Neuron (in vitro differentiated cells): ENCODE measurements around the gene FREM3.

ENCODE experiments used
- H2AFZ ChIP-seq: one replicate; pipeline ENCODE4 v1.6.1; 2013; ENCODE audit warnings: low read depth, mild to moderate bottlenecking, inconsistent platforms, low read length, moderate library complexity
- H3K27me3 ChIP-seq: one replicate; pipeline ENCODE4 v1.6.1; 2013; ENCODE audit warnings: low read length; ENCODE audit not compliant: insufficient read depth
- H3K36me3 ChIP-seq: one replicate; pipeline ENCODE4 v1.6.1; 2013; ENCODE audit warnings: low read length; ENCODE audit not compliant: insufficient read depth
- H3K4me1 ChIP-seq: one replicate; pipeline ENCODE4 v1.6.1; 2013; ENCODE audit warnings: low read length; ENCODE audit not compliant: insufficient read depth
- H3K4me3 ChIP-seq: 2 replicates; pipeline ENCODE4 v1.5.1; 2013; ENCODE audit warnings: mild to moderate bottlenecking, low read length, moderate library complexity
- H3K9me3 ChIP-seq: one replicate; pipeline ENCODE4 v1.6.1; 2013; ENCODE audit warnings: low read length

Gene FREM3

GRCh38 chr4:143643399-143643798, 57.1 kb downstream of the FREM3 start:
- Histone ChIP-seq H3K36me3 (no peaks in the 10 kb centered on the region), H3K4me1 (no peaks in the 10 kb centered on the region), H2AFZ (no peak overlapping the region), H3K9me3 (no peaks in the 10 kb centered on the region), H3K4me3 (no peak overlapping the region), H3K27me3 (no peaks in the 10 kb centered on the region)

GRCh38 chr4:143642611-143643010, 57.9 kb downstream of the FREM3 start:
- H3K9me3 ChIP-seq, result no peaks in the 10 kb centered on the region
- H3K4me1 ChIP-seq, result no peaks in the 10 kb centered on the region
- H3K4me3 ChIP-seq, result no peak overlapping the region
- H3K27me3 ChIP-seq, result no peaks in the 10 kb centered on the region
- no peak overlapping the region for H2AFZ ChIP-seq
- no peaks in the 10 kb centered on the region for H3K36me3 ChIP-seq

- Histone ChIP-seq H2AFZ (no peak overlapping the region), H3K9me3 (no peaks in the 10 kb centered on the region), H3K27me3 (no peaks in the 10 kb centered on the region), H3K36me3 (no peaks in the 10 kb centered on the region), H3K4me3 (no peak overlapping the region), H3K4me1 (no peaks in the 10 kb centered on the region)
These were observed 59.1 kb downstream of the FREM3 start for GRCh38 chr4:143641361-143641760.

- no peak overlapping the region for H2AFZ ChIP-seq
- H3K4me3 ChIP-seq, result no peak overlapping the region
- H3K36me3 ChIP-seq, result no peaks in the 10 kb centered on the region
- no peaks in the 10 kb centered on the region for H3K27me3 ChIP-seq
- no peaks in the 10 kb centered on the region for H3K4me1 ChIP-seq
- no peaks in the 10 kb centered on the region for H3K9me3 ChIP-seq
These were observed 65.7 kb downstream of the FREM3 start for GRCh38 chr4:143634763-143635162.

GRCh38 chr4:143633833-143634232, 66.6 kb downstream of the FREM3 start:
- H2AFZ ChIP-seq, result no peak overlapping the region
- H3K4me3 ChIP-seq, result no peak overlapping the region
- no peaks in the 10 kb centered on the region for H3K36me3 ChIP-seq
- H3K9me3 ChIP-seq, result no peaks in the 10 kb centered on the region
- H3K27me3 ChIP-seq, result no peaks in the 10 kb centered on the region
- H3K4me1 ChIP-seq, result no peaks in the 10 kb centered on the region

- H3K4me3 ChIP-seq, result no peak overlapping the region
- no peaks in the 10 kb centered on the region for H3K36me3 ChIP-seq
- H3K27me3 ChIP-seq, result no peaks in the 10 kb centered on the region
- H3K9me3 ChIP-seq, result no peaks in the 10 kb centered on the region
- H2AFZ ChIP-seq, result no peak overlapping the region
- H3K4me1 ChIP-seq, result no peaks in the 10 kb centered on the region
These were observed 74.2 kb downstream of the FREM3 start for GRCh38 chr4:143626134-143626911.

GRCh38 chr4:143625632-143626031, 74.8 kb downstream of the FREM3 start:
- H3K4me1 ChIP-seq, result no peaks in the 10 kb centered on the region
- H3K9me3 ChIP-seq, result no peaks in the 10 kb centered on the region
- no peaks in the 10 kb centered on the region for H3K27me3 ChIP-seq
- H3K4me3 ChIP-seq, result no peak overlapping the region
- no peak overlapping the region for H2AFZ ChIP-seq
- H3K36me3 ChIP-seq, result no peaks in the 10 kb centered on the region

- Histone ChIP-seq H3K4me1 (no peaks in the 10 kb centered on the region), H3K4me3 (no peak overlapping the region), H3K27me3 (no peaks in the 10 kb centered on the region), H3K9me3 (no peaks in the 10 kb centered on the region), H3K36me3 (no peaks in the 10 kb centered on the region), H2AFZ (no peak overlapping the region)
These were observed 76.6 kb downstream of the FREM3 start for GRCh38 chr4:143623896-143624295.

GRCh38 chr4:143618811-143619210, 81.7 kb downstream of the FREM3 start:
- no peak overlapping the region for H2AFZ ChIP-seq
- no peaks in the 10 kb centered on the region for H3K27me3 ChIP-seq
- H3K4me1 ChIP-seq, result no peaks in the 10 kb centered on the region
- H3K9me3 ChIP-seq, result no peaks in the 10 kb centered on the region
- H3K36me3 ChIP-seq, result no peaks in the 10 kb centered on the region
- no peak overlapping the region for H3K4me3 ChIP-seq

GRCh38 chr4:143617994-143618679, 82.3 kb downstream of the FREM3 start:
- Histone ChIP-seq H3K36me3 (no peaks in the 10 kb centered on the region), H3K9me3 (no peaks in the 10 kb centered on the region), H3K4me1 (no peaks in the 10 kb centered on the region), H3K27me3 (no peaks in the 10 kb centered on the region), H3K4me3 (no peak overlapping the region), H2AFZ (no peak overlapping the region)

- no peaks in the 10 kb centered on the region for H3K9me3 ChIP-seq
- H2AFZ ChIP-seq, result no peak overlapping the region
These were observed 83.7 kb downstream of the FREM3 start for GRCh38 chr4:143616771-143617170.

GRCh38 chr4:143609492-143609891, 91.0 kb downstream of the FREM3 start:
- H2AFZ ChIP-seq, result no peak overlapping the region
- no peaks in the 10 kb centered on the region for H3K9me3 ChIP-seq
- H3K27me3 ChIP-seq, result no peaks in the 10 kb centered on the region
- no peaks in the 10 kb centered on the region for H3K4me1 ChIP-seq
- no peak overlapping the region for H3K4me3 ChIP-seq
- H3K36me3 ChIP-seq, result no peaks in the 10 kb centered on the region

More at GRCh38 chr4:143616771-143617170, 83.7 kb downstream of the FREM3 start:
- no peaks in the 10 kb centered on the region for H3K4me1 ChIP-seq
- H3K4me3 ChIP-seq, result no peak overlapping the region
- H3K36me3 ChIP-seq, result no peaks in the 10 kb centered on the region
- H3K27me3 ChIP-seq, result no peaks in the 10 kb centered on the region

- Histone ChIP-seq H3K36me3 (no peaks in the 10 kb centered on the region), H2AFZ (no peak overlapping the region), H3K9me3 (no peaks in the 10 kb centered on the region), H3K27me3 (no peaks in the 10 kb centered on the region), H3K4me3 (no peak overlapping the region), H3K4me1 (no peaks in the 10 kb centered on the region)
These were observed 94.0 kb downstream of the FREM3 start for GRCh38 chr4:143606480-143606879.
